ENCODE measurements around the gene KIN.
"Not testable (repeated sequence)": the region's sequence is repeated elsewhere in the genome, so short reads cannot be mapped to it uniquely, and the experiment has no call there.

The KIN gene, protein sequence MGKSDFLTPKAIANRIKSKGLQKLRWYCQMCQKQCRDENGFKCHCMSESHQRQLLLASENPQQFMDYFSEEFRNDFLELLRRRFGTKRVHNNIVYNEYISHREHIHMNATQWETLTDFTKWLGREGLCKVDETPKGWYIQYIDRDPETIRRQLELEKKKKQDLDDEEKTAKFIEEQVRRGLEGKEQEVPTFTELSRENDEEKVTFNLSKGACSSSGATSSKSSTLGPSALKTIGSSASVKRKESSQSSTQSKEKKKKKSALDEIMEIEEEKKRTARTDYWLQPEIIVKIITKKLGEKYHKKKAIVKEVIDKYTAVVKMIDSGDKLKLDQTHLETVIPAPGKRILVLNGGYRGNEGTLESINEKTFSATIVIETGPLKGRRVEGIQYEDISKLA

DNA sequence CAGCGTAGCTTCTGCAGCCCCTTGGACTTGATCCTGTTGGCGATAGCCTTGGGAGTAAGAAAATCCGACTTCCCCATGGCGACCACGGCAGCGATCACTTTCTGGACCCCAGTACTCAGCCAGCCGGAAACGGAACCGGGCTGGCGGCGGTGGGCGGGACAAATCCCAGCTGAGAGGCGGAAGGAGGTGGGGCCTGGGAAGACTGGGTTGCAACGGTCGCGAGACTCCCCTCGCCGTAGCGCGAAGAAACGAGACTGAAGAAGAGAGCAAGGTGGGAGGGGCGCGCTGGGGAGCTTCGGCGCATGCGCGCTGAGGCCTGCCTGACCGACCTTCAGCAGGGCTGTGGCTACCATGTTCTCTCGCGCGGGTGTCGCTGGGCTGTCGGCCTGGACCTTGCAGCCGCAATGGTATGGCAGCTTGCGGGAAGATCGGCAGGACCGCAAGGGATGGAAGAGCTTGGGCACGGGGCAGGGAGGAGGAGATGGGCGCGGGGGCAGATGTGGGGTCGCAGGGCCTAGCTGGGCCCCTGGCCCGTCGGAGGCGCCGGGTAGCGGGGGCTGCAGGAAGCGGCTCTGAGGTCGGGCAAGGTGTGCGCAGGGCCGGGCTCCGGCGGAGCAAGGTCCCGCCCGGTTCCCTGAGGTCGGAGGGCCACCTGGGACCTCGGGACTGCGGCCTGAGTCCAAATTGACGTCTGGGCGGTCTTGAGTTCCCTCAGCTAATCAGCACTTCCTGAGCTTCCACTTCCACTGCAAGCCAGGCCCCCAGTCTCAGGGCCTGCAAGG lies at the start of gene KIN, which contains the start of gene ATP5F1C:
KIN (minus strand) TSS at position 137 of the 782 bp plus-strand sequence; CDS start at position 77, 60 bp downstream.
ATP5F1C (plus strand) TSS at position 321 of the 782 bp plus-strand sequence; CDS start at position 352, 31 bp downstream.
- DNase-seq, result peak; percentile 75 to 82

DNA sequence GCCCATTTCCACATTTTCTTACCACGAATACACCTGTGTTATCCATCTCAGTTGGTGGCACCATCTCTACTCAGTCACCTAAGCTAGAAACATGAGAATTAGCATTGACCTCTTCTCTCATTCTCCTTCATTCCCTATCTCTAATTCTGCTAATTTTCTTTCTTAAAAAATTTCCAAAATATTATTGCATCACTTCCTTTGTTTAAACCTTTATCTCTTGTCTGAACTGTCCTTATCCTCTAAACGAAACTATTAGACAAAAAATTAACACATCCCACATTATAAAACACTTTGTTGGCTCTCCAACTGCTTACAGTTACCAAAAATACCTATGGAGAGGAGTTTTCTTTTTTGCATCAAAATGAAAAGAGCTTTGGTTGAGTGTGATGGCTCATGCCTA lies 48.8 kb upstream of the KIN start:
- no peak for DNase-seq

DNA sequence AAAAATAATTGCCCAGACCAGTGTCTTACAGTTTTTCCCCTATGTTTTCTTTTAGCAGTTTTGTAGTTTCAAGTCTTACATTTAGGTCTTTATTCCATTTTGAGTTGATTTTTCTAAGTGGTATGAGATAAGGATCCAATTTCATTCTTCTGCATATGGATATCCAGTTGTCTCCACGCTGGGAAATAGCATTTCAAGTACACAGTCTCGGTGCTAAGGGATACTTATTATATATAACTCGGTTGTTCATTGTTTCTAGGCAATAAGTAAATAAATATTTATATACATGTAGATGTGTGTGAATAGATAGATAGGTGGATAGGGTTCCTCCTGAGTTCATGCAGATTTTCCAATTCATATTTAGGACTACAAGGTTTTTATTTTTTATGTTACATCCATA lies 46.5 kb upstream of the KIN start:
- no peak for DNase-seq

DNA sequence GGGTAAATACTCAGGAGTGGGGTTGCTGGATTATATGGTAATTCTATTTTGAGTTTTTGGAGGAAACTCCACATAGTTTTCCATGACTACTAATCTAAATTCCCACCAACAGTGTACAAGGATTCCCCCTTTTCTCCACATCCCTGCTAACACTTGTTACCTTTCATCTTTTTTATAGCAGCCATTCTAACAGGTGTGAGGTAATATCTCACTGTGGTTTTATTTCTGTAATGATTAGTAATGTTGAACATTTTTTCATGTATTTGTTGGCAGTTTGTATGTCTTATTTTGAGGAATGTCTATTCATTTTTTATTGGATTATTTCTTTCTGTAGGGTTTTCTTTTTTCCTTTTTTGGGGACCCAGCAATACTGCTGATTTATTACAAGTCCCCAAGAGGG lies 45.4 kb upstream of the KIN start:
- no peak for DNase-seq

DNA sequence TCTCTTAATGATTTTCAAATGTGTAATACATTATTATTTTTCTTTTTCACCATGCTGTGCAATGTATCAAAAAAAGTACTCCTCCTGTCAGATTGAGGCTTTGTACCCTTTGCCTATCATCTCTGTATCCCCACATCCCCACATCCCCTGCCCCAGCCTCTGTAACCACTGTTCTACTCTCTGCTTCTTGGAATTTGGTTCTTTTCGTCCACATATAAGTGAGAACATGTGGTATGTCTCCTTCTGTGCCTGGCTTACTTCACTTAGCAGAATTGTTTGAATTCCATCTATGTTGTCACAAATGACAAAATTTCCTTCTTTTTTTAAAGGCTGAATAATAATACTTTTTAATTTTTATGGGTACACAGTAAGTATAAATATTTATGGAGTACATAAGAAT lies 44.3 kb upstream of the KIN start:
- DNase-seq, result no peak

DNA sequence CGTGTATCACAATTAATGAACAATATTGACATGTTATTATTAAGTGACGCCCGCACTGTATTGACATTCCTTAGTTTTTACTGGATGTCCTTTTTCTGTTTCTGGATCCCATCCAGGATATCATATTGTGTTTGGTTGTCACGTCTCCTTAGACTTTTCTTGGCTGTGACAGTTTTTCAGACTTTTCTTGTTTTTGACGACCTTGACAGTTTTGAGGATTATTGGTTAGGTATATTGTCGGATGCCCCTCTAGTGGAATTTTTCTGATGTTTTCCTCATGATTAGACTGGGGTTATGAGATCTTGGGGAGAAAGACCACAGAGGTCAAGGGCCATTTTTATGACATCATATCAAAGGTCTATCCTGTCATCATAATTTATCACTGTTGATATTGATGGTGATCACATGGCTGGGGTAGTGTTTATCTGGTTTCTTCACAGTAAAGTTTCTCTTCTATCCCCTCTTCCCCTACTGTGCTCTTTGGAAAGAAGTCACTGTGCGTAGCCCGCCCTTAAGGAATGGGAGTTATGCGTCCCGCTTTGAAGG lies 41.6 kb upstream of the KIN start:
- no peak for DNase-seq

DNA sequence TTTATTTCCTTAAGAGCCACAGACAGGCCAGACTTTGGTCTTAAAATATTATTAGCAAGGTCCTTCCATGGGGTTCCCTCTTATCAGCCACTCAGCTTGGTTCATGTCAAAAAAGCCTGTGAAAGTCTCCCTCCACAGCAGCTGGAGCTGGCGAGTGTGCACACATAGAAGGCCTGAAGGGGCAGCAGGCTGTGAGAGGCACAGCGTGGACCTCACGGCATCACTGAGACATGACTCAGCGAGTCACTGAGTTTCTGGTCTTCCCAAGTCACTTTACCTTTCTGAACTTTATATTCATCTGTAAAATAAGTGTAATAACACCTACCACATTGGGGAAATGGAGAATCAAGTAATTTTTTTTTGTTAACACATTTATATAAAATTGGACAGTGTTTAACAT lies 39.2 kb upstream of the KIN start:
- no peak for DNase-seq

DNA sequence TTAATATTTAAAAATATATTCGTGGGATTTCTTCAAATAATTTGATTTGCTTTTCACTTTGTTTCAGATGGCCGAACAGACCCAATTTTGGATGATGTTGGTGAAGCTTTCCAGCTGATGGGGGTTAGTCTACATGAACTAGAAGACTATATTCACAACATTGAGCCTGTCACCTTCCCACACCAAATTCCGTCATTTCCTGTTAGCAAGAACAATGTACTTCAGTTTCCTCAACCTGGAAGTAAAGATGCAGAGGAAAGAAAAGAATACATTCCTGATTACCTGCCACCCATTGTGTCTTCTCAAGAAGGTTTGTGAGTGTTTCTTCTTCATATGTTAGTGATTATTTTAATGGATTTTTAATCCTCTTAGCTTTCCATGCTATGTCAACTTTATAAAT lies 36.5 kb upstream of the KIN start:
- DNase-seq, result no peak

DNA sequence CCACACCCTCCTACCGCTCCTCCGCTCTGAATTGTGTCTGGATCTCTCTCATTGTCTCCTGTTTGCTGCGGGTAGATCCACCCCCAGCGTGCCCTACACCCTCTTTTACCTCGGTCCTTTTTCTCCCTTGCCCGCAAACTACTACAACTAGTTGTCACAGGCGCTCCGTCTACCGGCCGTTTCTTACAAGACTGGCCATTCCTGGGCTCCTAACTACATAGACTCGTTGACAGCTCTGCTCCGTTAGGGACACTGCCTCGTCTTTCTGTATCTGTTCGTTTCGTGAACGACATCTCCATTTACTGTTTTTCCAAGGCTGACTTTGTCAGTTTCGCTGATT lies 31.3 kb upstream of the KIN start:
- peak; percentile 0 to 8 for DNase-seq

DNA sequence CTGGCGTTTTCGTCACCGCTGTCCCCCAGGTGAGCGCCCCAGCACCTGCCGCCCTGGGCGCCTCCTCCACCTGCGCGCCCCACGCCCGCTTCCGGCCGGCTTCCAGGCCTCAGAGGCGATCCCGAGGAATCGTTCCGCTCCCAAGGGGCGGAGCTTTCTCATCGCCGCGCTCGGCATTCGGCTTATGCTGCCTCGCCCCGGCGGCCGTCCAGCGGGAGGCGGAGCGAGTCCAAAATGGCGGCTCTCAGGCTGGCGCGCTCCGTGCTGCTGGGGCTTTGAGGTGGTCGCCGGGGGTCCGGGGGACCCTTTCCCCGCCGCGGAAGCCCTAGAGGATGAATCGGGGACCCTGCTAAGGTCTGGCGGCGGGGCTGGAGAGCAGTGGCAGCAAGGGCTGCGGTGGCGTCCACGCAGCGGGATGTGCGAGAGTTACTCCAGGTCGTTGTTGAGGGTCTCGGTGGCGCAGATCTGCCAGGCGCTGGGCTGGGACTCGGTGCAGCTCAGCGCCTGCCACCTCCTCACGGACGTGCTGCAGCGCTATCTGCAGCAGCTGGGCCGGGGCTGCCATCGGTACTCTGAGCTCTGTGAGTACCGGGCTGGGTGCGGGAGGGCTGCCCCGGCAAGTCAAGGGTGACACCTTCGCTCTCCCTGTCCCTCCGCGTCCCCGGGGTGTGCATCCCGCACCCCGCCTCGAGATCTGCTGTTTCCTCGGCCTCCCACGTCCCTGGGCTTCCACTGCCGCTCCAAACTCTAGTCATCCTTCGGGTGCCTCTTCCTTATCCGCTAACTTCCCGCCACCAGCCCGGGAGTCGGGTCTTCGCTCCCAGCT lies 30.7 kb upstream of the KIN start, which contains the start of gene TAF3:
TAF3 (plus strand) TSS at position 211 of the 826 bp plus-strand sequence; CDS start at position 416, 205 bp downstream.
- DNase-seq, result peak; percentile 48 to 78

DNA sequence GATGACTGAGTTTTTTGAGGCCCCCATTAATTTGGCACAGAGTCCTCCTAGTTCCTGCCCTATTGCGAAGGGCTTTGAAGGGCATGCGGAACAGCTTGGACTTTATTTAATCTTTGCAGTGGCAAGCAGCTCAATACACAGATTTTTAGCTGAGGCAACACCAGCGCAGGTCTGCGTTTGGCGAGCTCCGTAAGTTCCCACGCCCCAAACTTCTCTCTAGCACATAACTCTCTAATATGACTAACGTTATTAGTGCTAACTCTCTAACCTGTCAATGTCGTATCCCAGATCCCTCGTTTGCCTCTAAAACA lies 30.1 kb upstream of the KIN start:
- no peak for DNase-seq

DNA sequence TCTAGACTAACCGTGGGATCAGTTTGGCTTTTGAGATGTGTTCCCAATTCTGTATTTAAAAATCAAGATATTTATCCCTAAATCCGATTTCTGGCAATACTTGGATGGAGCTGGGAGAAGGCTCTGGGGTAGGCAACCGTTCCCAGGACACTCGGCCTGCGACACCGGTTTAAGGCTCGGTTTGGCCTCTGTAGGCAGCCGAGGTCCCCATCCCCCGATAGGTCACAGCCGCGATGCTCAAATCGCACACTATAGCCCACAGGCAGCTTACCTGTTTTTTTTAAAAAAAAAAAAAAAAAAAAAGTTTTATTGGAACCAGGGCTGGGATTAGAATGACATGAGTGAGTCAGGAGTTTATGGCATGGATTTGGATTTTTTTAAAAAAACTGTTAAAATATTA lies 29.8 kb upstream of the KIN start:
- DNase-seq, result no peak

DNA sequence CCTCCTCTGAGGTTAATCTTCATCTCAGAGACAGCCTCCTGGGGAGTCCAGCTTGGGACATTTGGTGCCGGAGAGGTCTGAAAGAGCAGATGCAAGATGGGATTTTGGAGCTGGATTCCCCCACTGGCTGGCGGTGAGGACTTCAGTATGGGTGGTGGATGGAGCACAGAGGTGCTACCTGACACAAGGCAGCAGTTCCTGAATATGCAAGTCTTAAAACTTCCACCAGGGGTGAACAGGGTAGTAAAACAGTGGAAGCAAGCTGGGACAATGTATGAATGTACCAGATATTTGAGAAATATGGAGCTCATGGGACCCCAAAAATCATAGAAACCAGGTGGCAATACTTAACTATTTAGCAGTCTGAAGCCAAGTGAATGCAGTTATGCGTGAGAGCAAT lies 25.7 kb upstream of the KIN start:
- DNase-seq, result no peak

DNA sequence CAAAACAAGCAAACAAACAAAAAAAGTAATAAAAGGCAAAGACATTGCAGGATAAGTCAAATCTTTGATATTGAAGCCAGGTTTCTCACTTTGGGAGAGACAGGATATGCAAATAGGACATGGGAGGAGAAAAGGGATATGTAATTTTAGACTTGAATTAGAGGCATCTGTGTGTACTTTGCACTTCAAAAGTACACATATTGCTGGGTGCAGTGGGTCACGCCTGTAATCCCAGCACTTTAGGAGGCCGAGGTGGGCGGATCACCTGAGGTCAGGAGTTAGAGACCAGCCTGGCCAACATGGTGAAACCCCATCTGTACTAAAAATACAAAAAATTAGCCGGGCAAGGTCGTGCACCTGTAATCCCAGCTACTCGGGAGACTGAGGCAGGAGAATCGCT lies 23.9 kb upstream of the KIN start:
- not testable (repeated sequence) for DNase-seq

DNA sequence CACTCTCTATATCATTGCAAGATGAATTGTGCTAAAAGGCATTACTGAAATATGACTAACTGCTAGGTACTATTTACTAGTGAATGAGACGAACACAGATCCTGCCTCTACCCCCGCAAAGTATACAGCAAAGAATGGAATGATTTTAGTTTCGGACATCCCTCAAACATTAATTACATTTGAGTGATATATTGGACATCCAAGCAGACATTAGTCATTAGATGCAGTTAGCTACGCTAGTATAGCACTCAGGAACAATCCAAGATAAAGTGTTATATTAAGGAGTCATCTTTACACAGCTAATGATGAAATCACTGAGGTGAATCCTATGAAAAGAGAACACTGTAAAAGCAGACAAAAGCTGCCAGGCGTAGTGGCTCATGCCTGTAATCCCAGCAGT lies 23.2 kb upstream of the KIN start:
- no peak for DNase-seq

DNA sequence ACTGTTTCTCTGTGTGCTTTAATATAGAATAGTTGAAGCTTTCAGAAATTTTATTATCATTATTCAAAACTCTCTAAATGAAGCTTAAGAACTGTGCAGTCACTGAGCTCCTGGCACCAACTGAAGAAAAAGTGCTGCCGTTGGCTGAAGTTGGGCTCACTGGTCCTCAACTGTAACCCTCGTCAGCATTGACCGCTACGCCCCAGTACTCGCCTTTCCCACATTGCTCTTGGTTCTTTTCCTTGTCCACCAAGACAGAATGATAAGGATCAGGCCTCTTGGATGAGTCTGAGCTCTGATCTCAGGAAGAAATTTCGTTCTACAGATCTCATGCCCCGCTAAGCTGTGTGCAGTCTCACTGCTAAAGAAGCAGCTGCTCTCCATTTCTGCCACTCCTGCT lies 22.6 kb upstream of the KIN start:
- DNase-seq, result no peak

DNA sequence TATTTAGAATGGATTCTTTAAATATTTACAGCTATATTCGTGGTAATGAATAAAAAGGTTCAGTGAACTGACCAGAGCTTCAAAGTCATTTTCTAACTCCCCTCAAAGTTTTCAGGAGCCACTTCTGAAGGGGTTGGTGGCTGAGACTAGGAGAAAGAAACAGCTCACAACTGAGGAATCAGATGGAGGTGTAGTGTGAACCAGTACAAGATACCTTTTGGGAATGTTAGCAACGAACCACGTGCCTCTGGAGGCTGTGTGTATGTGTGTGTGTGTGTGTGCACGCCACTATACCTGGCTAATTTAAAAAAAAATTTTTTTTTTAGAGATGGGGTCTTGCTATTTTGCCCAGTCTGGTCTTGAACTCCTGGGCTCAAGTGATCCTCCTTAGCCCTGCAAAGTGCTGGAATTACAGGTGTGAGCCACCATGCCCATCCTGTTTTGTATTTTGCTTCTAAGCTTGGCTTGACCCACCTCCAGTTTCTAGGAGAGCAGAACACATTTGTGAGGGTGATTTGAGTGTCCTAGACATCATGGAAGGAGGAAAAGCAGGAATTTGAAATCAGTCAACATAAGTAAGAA lies 21.0 kb upstream of the KIN start:
- DNase-seq, result no peak

DNA sequence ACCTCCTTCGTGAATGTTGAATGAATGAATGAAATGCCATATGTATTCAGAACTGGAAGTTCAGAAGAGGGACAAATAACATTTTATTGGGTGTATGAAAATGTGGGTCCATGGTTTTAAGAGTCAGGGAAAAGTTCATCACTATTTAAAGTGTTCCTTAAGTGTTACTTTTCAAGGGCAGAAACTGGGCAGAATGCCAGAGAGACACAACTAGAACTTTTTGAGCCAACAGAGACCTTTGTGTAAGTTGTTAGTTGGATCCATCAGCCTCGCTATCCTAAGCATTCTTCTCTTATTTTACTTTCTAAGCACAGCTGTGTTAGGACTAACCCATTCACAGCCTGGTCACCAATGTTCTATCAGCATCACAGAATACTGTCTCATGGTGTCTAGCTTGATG lies 16.9 kb upstream of the KIN start:
- no peak for DNase-seq

DNA sequence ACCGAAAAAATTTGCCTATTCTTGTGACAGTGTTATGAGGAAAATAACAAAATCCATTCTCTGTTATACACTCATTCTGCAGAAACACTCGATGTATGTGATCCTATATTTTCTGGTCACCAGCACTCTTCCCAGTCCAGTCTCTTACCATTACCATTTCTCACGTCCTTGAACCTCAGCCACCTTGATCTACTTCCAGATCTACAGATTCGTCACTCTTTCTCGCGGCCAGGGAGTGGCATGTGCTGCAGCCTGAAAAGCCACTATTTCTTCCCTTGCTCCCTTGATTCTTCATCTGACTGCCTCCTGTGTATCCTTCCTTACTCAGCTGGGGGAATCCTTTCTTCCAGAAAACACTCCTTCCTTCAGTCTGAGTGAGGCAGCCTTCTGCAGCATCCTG lies 16.4 kb upstream of the KIN start:
- DNase-seq, result no peak

DNA sequence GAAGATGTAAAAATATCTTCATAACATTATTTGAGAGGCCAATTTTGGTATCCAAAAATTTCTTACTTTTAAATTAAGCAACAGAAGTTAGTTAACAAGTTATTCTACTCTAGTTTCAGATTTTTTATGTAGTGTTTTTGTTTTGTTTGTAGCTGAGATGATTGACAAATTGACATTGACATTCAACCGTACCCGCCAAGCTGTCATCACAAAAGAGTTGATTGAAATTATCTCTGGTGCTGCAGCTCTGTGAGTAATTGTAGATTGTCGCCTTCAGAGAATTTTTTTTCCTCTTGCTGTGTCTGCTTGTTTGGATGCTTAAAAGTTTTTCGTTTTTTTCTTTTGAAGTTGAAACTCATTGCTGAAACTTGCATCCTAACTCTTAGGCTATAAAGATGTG lies 14.8 kb upstream of the KIN start:
- no peak for DNase-seq

DNA sequence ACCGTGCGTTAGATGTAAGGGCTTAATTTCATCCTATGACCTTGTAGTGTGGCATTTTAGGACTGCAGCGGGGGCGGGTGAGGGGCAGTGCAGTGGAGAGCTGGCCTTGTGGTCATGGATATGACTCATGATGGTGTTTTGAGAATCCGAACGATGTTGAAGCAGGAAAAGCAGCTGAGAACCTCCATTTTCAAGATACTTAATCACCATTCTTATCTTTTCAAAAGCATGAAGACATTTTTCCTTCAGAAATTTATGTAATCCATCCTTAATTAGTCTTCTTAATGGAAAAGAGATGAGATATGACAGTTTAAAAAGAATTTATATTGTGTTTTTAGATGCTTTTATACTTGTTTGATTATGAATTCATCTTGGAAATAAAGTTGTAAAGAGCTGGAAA lies 9.8 kb upstream of the KIN start:
- DNase-seq, result no peak

DNA sequence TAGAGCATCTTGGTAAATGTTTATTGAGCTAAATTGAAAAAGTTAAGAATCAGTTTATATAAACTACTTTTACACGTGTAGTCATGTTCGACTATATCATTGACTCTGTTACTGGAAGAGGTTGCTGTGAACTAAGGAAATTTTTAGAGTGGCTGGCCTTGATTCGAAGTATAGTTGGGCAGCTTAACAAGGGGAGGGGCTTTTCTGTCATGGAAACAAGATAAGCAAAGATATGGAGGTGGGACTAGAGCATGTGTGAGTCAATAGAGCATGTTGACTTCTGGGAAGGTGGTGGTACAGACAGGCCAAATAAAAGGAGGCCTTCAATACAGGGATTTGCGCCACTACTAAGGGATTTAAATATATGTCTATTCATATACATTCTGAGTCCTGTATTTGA lies 7.8 kb upstream of the KIN start:
- DNase-seq, result no peak

All from NCI-H524 (cell line).